ENCODE results near the gene PLXDC2.

PLXDC2 gene

GRCh38 chr10:20232079-20232705, 416.0 kb downstream of the PLXDC2 start:
- DNase-seq = no peak

GRCh38 chr10:20233423-20233822, 417.2 kb downstream of the PLXDC2 start:
- DNase-seq = no peak

- no peak for DNase-seq
Observed at GRCh38 chr10:20234579-20234978, 418.3 kb downstream of the PLXDC2 start.

GRCh38 chr10:20237091-20237570, 420.9 kb downstream of the PLXDC2 start:
- DNase-seq = no peak

GRCh38 chr10:20237586-20237985, 421.4 kb downstream of the PLXDC2 start:
- DNase-seq = no peak

- DNase-seq = no peak
Observed at GRCh38 chr10:20240643-20241042, 424.4 kb downstream of the PLXDC2 start.

GRCh38 chr10:20247454-20247853, 431.2 kb downstream of the PLXDC2 start:
- DNase-seq = no peak

GRCh38 chr10:20247891-20248708, 431.9 kb downstream of the PLXDC2 start:
- no peak for DNase-seq

GRCh38 chr10:20254078-20254477, 437.8 kb downstream of the PLXDC2 start:
- no peak for DNase-seq

GRCh38 chr10:20254497-20254896, 438.3 kb downstream of the PLXDC2 start:
- no peak for DNase-seq

GRCh38 chr10:20256969-20257368, 440.7 kb downstream of the PLXDC2 start:
- DNase-seq = no peak

- no peak for DNase-seq
Observed at GRCh38 chr10:20257422-20257821, 441.2 kb downstream of the PLXDC2 start.

- no peak for DNase-seq
Observed at GRCh38 chr10:20265146-20265545, 448.9 kb downstream of the PLXDC2 start.

- no peak for DNase-seq
Observed at GRCh38 chr10:20267734-20268133, 451.5 kb downstream of the PLXDC2 start.

GRCh38 chr10:20271490-20271889, 455.3 kb downstream of the PLXDC2 start:
- no peak for DNase-seq

GRCh38 chr10:20272608-20273007, 456.4 kb downstream of the PLXDC2 start:
- DNase-seq = no peak

- no peak for DNase-seq
Observed at GRCh38 chr10:20274571-20274970, 458.3 kb downstream of the PLXDC2 start.

- no peak for DNase-seq
Observed at GRCh38 chr10:20276127-20276979, 460.1 kb downstream of the PLXDC2 start.

- DNase-seq = no peak
Observed at GRCh38 chr10:20277820-20278219, 461.6 kb downstream of the PLXDC2 start.

- no peak for DNase-seq
Observed at GRCh38 chr10:20281579-20281978, 465.3 kb downstream of the PLXDC2 start.

- no peak for DNase-seq
Observed at GRCh38 chr10:20287586-20287985, 471.4 kb downstream of the PLXDC2 start.

GRCh38 chr10:20288060-20288459, 471.8 kb downstream of the PLXDC2 start:
- no peak for DNase-seq

GRCh38 chr10:20289070-20289828, 473.0 kb downstream of the PLXDC2 start:
- no peak for DNase-seq

All from NCI-H187 (cell line).